Activated T-cell treated with anti-CD3 and anti-CD28 coated beads, Interleukin-2, amount 50 U/mL, for 48 hours (primary cell): ENCODE results near the gene SHFL.

Source experiments
- DNase-seq, 2 experiments: peaks; one replicate each; pipeline ENCODE4 v3.0.0-alpha.2; 2020

Gene SHFL

DNA sequence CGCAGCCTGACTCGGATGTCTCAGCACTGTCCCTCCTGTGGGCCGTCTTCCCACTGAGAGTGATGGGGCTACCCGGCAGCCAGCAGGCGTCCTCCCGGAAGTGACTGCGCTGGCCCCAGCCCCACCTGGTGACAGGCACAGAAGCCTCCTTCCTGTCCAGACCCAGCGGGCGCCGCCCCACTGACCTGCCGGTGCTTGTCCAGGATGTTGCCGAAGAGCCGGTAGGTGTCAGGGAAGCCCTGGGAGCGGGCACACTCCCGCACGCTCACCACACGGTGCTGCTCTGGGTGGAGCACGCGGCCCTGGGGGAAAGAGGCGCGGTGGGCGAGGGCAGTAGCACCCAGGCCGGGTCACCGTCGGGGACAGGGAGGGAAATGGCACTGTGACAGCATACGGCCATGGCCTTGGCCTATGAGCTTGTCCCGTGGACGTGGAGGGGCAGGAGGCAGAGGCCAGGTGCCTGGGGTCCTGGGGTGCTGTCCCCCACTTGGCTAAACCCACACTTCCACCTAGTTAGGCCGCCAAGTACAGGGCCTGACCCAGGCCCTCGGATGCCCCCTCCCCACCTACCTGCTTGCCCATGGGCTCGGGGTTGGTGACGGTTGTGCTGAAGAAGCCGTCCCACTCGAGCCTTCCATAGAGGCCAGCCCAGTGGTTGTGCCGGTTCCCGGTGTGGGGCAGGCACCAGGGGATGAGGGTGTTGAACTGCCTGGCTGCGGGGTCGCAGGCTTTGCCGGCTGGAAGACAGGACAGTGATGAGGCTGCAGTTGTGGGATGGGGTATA, 49.6 kb downstream of the SHFL start:
- DNase-seq = no peak

DNA sequence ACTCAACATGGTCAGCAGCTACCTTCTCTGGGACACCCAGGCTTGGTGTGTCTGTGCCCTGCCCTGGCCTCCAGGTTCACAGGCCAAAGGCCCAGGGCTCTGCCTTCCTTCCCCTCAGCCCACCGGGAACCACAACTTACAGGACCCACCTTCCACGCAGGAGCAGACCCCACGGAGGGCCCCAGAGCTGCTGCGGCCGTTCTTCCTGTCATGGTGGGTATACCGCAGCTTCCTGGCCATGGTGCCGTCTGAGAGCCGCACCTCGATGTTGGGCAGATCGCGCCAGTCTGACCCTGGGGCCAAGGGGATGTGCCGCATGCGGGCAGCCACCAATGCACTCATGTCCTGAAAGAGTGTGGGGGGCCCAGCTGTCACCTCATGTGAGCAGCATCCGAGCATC, 50.8 kb downstream of the SHFL start:
- no peak for DNase-seq

DNA sequence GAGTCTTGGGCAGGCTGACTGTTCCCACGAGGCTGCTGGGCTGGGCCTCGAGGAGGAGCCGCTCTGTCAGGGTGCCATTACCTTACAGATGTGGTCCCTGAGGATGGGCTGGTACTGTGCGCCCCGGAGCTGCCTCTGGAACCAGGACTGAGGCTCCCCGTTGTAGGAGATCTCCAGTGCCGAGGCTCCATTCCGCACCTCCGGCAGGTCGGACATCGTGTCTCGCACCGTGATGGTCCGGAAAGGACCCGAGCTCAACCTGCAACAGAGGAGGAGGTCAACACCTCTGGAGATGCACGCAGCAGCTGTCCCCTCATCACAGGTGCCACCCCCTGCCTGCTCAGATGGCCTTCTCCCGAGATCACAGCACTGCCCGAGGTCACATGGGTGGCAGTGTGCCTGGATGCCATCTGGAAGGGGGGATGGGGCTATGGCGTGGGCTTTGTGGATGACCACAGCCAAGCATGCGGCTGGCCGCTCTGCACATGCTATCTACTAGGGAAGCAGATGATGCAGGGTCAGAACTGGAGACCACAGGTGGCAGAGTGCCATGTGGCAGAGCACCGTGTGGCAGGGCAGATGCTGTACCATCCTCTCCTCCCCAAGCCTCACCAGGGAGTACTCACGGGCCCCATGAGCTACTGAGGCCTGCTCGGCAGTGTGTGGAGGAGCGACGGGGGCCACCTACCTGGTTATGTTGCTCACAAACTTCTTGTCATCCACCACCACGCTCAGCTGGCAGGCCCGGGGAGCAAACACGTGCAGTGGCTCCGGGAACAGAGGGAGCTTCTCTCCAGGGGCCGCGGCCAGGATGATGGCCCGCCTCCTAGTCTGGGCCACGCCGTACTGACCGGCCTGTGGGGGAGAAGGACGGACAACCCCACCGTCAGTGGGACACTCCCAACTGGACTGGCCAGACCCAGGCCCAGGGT, 51.9 kb downstream of the SHFL start:
- DNase-seq = no peak

DNA sequence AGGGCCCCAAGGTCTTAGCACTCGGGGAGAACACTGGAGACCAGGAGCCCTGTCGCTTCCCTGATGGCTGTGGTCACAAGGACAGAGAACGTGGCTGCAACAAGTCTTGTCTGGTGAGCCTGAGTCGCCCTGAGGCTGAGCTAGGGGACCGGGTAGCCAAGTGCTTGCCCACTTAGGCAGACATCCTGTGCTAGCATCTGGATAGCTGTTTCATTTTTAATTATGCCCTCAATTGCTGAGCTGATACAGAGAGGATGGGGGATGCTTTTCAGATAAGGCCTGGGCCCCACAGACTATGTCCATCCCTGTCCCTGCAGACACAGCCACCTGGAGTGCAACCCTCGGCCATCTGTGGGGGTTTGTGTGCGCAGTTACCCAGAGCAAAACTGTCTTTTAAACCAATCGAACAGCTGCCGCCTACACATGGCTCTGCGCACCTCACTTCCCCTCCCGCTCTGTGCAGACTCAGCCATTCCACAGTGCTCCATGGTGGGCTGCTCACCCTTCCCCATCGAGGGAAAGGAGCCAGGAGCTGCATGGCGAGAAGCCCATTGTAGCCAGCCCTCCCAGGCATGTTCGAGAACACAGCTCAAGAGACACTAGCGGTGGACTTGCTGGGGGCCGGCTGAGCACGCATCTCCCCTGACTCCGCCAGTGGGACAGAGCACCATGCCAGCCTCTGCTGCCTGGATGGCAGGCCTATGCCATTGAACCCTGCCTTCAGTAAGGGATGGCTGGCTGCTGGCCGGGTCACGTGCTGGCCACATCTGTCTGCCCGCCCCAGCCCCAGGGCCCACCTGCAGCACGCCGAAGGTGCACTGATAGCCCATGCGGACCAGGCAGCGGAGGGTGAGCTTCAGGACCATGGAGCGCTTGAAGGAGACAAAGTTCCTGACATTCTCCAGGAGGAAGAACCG, 53.0 kb downstream of the SHFL start:
- DNase-seq = no peak

DNA sequence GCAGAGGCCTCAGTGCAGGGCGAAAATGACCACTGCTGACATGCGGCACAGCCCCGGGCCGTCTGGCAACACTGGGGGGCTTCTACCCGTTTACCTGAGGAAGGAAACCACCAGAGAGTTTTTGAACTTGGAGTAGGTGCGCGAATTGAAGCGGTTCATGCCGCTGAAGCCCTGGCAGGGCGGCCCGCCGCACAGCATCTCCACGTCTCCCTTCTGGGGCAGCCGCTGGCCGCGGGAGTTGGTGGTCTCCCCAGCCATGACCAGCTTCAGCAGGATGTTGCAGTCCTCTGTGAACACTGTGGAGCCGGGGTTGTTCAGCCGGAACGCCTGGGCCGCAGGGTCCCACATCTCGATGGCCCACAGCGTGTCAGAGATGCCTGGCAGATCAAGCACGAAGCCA, 53.8 kb downstream of the SHFL start:
- DNase-seq = no peak

- DNase-seq = no peak
Measured at GRCh38 chr19:10141479-10141878, 55.4 kb downstream of the SHFL start.

DNA sequence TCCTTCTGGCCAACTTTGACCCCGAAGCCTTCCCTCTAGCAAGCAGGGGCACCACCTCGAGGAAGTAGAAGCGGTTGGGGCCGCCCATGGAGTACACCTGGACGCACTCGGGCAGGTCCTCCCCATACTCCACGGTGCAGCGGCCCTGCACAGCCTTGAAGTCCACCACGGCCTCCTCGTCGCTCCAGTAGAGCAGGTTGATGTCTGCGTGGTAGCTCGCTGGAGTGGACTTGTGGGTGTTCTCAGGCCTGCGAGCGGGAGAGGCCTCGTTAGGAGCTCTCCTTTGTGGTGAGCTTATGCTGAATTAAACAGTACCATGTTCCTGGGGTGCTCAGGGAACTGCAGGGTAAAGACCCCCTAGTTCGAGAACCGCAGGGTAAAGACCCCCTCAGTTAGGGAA, 55.9 kb downstream of the SHFL start:
- DNase-seq = no peak
